Type B pancreatic cell (in vitro differentiated cells): ENCODE results near the gene ERI2. TPM values are rescaled to one million over a fixed set of nuclear protein-coding genes. Genes with fewer than 3 reads are reported as not detected.
A peak's percentile ranks its signal among the peaks of the same experiment; 100 is the strongest.

Experiments used
- DNase-seq: peaks from one replicate; pipeline ENCODE4 v3.0.0; 2021; ENCODE audit warnings: mixed read lengths; ENCODE audit not compliant: unreplicated experiment; ENCODE audit errors: extremely low spot score
- H3K27ac Mint-ChIP-seq: 2 replicates; pipeline ENCODE4 v1.8.0; 2021; ENCODE audit warnings: mild to moderate bottlenecking, mixed read lengths
- H3K27me3 Mint-ChIP-seq: 2 replicates; pipeline ENCODE4 v1.8.0; 2021; ENCODE audit warnings: mixed read lengths
- H3K36me3 Mint-ChIP-seq: 2 replicates; pipeline ENCODE4 v1.8.0; 2021; ENCODE audit warnings: mixed read lengths
- H3K4me1 Mint-ChIP-seq: one replicate; pipeline ENCODE4 v1.8.0; 2021; ENCODE audit warnings: mixed read lengths; ENCODE audit not compliant: unreplicated experiment
- H3K4me3 Mint-ChIP-seq: 2 replicates; pipeline ENCODE4 v1.8.0; 2021; ENCODE audit warnings: mild to moderate bottlenecking, mixed read lengths
- H3K9me3 Mint-ChIP-seq: 2 replicates; pipeline ENCODE4 v1.8.0; 2021; ENCODE audit warnings: mixed read lengths
- CTCF ChIP-seq: fragments of 200-600 bp; sonication (generic); conservative IDR thresholded peaks from 2 replicates; pipeline ENCODE4 v1.5.0; 2021; ENCODE audit warnings: antibody characterized with exemption, mild to moderate bottlenecking
- total RNA-seq: library from RNA; stranded (reverse); gene quantifications from 2 replicates; pipeline ENCODE4 v1.2.1, GENCODE V29; 2021; ENCODE audit warnings: low replicate concordance

ERI2 gene
- total RNA-seq, 1 donor from 2014 or later, result 35.9 TPM

GRCh38 chr16:20753727-20754126 lies 52.5 kb downstream of the ERI2 start:
- no peak for TF ChIP-seq CTCF
- no peak overlapping the region for H3K27ac Mint-ChIP-seq
- H3K9me3 Mint-ChIP-seq, result no peaks in the 10 kb centered on the region
- no peaks in the 10 kb centered on the region for H3K36me3 Mint-ChIP-seq
- DNase-seq, result no peak
- H3K4me1 Mint-ChIP-seq, result no peaks in the 10 kb centered on the region
- H3K4me3 Mint-ChIP-seq, result no peak overlapping the region
- H3K27me3 Mint-ChIP-seq, result no peaks in the 10 kb centered on the region

GRCh38 chr16:20750558-20750957 lies 55.7 kb downstream of the ERI2 start:
- no peaks in the 10 kb centered on the region for H3K36me3 Mint-ChIP-seq

GRCh38 chr16:20749474-20749873 lies 56.8 kb downstream of the ERI2 start:
- Mint-ChIP-seq H3K4me3 (no peak overlapping the region), H3K27ac (no peak overlapping the region), H3K4me1 (peaks cover 4% of the 10 kb centered on the region), H3K9me3 (no peaks in the 10 kb centered on the region), H3K27me3 (no peaks in the 10 kb centered on the region), H3K36me3 (no peaks in the 10 kb centered on the region)
- no peak for TF ChIP-seq CTCF
- no peak for DNase-seq

More at GRCh38 chr16:20750558-20750957, 55.7 kb downstream of the ERI2 start:
- H3K27me3 Mint-ChIP-seq, result no peaks in the 10 kb centered on the region
- TF ChIP-seq CTCF, result no peak
- H3K9me3 Mint-ChIP-seq, result no peaks in the 10 kb centered on the region
- H3K4me1 Mint-ChIP-seq, result no peaks in the 10 kb centered on the region
- DNase-seq, result no peak
- no peak overlapping the region for H3K4me3 Mint-ChIP-seq
- no peak overlapping the region for H3K27ac Mint-ChIP-seq

- peaks cover 4% of the 10 kb centered on the region for H3K4me1 Mint-ChIP-seq
- no peak for DNase-seq
- no peak overlapping the region for H3K4me3 Mint-ChIP-seq
- H3K27ac Mint-ChIP-seq, result peak overlapping the region; percentile 33
- H3K27me3 Mint-ChIP-seq, result no peaks in the 10 kb centered on the region
- no peaks in the 10 kb centered on the region for H3K9me3 Mint-ChIP-seq
- no peak for TF ChIP-seq CTCF
- no peaks in the 10 kb centered on the region for H3K36me3 Mint-ChIP-seq
Observed at GRCh38 chr16:20747030-20747816, 59.0 kb downstream of the ERI2 start.

GRCh38 chr16:20746461-20746860 lies 59.8 kb downstream of the ERI2 start:
- Mint-ChIP-seq H3K4me3 (no peak overlapping the region), H3K4me1 (peaks cover 9% of the 10 kb centered on the region), H3K27ac (peak overlapping the region; percentile 33), H3K9me3 (no peaks in the 10 kb centered on the region), H3K27me3 (no peaks in the 10 kb centered on the region), H3K36me3 (no peaks in the 10 kb centered on the region)
- no peak for TF ChIP-seq CTCF
- DNase-seq, result no peak

Other genes with a start within 250 kb of the ERI2 start
- 2.4 TPM in 1 of 2 replicates, not detected in the other for gene ACSM2B, start 230.1 kb downstream of the ERI2 start, total RNA-seq
- 0.36 TPM in 1 of 2 replicates, not detected in the other for gene ACSM1, start 108.8 kb downstream of the ERI2 start, total RNA-seq
- gene THUMPD1, start 64.7 kb downstream of the ERI2 start, total RNA-seq, result 38.5 and 39.0 TPM in 2 replicates
- 22.6 and 51.2 TPM in 2 replicates for gene ACSM3, start 42.5 kb downstream of the ERI2 start, total RNA-seq
- 4.5 and 8.2 TPM in 2 replicates for gene REXO5, start 55 bp upstream of the ERI2 start, total RNA-seq
- gene DCUN1D3, start 93.9 kb upstream of the ERI2 start, total RNA-seq, result 12.9 and 13.5 TPM in 2 replicates
- 30.6 and 31.7 TPM in 2 replicates for gene LYRM1, start 94.3 kb upstream of the ERI2 start, total RNA-seq